Measurements from ENCODE around the gene PRKCE. TPM values are rescaled to one million over a fixed set of nuclear protein-coding genes. Genes with fewer than 3 reads are reported as not detected.

Gene PRKCE
- total and polyA plus RNA-seq, 2 of the 8 experiments (the other 6 are each of a cell fraction or from before 2014, with no cell fraction given): 0.54 to 2.1 TPM

- H3K79me2 ChIP-seq (ENCODE audit: control insufficient read depth in 1 of 2, insufficient read depth in 2 of 2, low read length in 2 of 2): no peaks in the 10 kb centered on the region
- DNase-seq (ENCODE audit: low read depth in 1 of 2, low spot score in 2 of 2): no peak
- H3K4me3 ChIP-seq (ENCODE audit: extremely low read depth in 1 of 4, insufficient read depth in 2 of 4, low read depth in 3 of 4, low read length in 4 of 4): no peak overlapping the region
- H4K91ac ChIP-seq (replicated peaks; ENCODE audit: insufficient read length, low read length): no peak overlapping the region
- H4K20me1 ChIP-seq (replicated peaks in 1 of 2; ENCODE audit: control insufficient read depth in 1 of 2, insufficient read depth in 2 of 2, low read length in 2 of 2): no peaks in the 10 kb centered on the region
- H2BK5ac ChIP-seq (ENCODE audit: low read depth, low read length): no peak overlapping the region
- no peak overlapping the region for H2BK20ac ChIP-seq (ENCODE audit: low read length)
- no peak overlapping the region for H2AFZ ChIP-seq (ENCODE audit: low read length)
- H3K9me3 ChIP-seq (ENCODE audit: insufficient read depth in 2 of 2, low read depth in 1 of 2, low read length in 1 of 2): no peaks in the 10 kb centered on the region
- FAIRE-seq: no peak
- no peak overlapping the region for H3K14ac ChIP-seq (ENCODE audit: insufficient read length)
- ChIA-PET CTCF (ENCODE audit: partially characterized antibody) (interaction anchor here (1.0 kb wide), 1 partner anchor 17 kb away, joined by 3 read pairs; no protein-coding TSS in a partner anchor), POLR2A (ENCODE audit: partially characterized antibody) (no interaction called here)
- no peak overlapping the region for H2BK15ac ChIP-seq (ENCODE audit: low read length)
- no peak overlapping the region for H3K9ac ChIP-seq (replicated peaks in 1 of 4; ENCODE audit: extremely low read depth in 1 of 4, low read depth in 3 of 4, low read length in 3 of 4)
- no peaks in the 10 kb centered on the region for H3K27me3 ChIP-seq (replicated peaks in 1 of 4; ENCODE audit: control insufficient read depth in 3 of 4, extremely low read depth in 1 of 4, insufficient read depth in 3 of 4, low read length in 3 of 4)
- H2BK120ac ChIP-seq (replicated peaks; ENCODE audit: low read depth, low read length): no peak overlapping the region
- no peak overlapping the region for H3K56ac ChIP-seq (replicated peaks; ENCODE audit: insufficient read length, low read depth, low read length)
- no peak overlapping the region for H4K5ac ChIP-seq (ENCODE audit: insufficient read length, low read depth, low read length)
- H3K79me1 ChIP-seq (ENCODE audit: low read depth, low read length): no peaks in the 10 kb centered on the region
- TF ChIP-seq TAF1 (IDR thresholded peaks at IDR 0.05; ENCODE audit: low read depth, low read length): no peak
- no peak for TF ChIP-seq POLR2AphosphoS5 (IDR thresholded peaks at IDR 0.05; ENCODE audit: low read depth, low read length)
- no peak for TF ChIP-seq SUZ12 (IDR thresholded peaks at IDR 0.05; ENCODE audit: low read length)
- TF ChIP-seq CBX5 (IDR thresholded peaks at IDR 0.05; ENCODE audit: low read depth, low read length): no peak
- TF ChIP-seq EGR1 (IDR thresholded peaks at IDR 0.05; ENCODE audit: borderline replicate concordance, low read depth, low read length): no peak
- TF ChIP-seq KDM4A (IDR thresholded peaks at IDR 0.05; ENCODE audit: low read depth, low read length, severe bottlenecking): no peak
- TF ChIP-seq, protein P1, sequence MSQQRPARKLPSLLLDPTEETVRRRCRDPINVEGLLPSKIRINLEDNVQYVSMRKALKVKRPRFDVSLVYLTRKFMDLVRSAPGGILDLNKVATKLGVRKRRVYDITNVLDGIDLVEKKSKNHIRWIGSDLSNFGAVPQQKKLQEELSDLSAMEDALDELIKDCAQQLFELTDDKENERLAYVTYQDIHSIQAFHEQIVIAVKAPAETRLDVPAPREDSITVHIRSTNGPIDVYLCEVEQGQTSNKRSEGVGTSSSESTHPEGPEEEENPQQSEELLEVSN (IDR thresholded peaks at IDR 0.05): no peak
- no peak for TF ChIP-seq USF2 (IDR thresholded peaks at IDR 0.05; ENCODE audit: low read length)
- no peak for TF ChIP-seq TBP (IDR thresholded peaks at IDR 0.05; ENCODE audit: low read depth, low read length)
- no peak for TF ChIP-seq CEBPB (IDR thresholded peaks at IDR 0.05; ENCODE audit: low read depth, low read length)
- TF ChIP-seq BCL11A (IDR thresholded peaks at IDR 0.05; ENCODE audit: low read depth in 2 of 2, low read length in 2 of 2): no peak
- H3K4me2 ChIP-seq (ENCODE audit: insufficient read depth in 1 of 2, low read depth in 2 of 2, low read length in 2 of 2): no peak overlapping the region
- H3K4ac ChIP-seq (replicated peaks; ENCODE audit: insufficient read length, low read depth, low read length): no peak overlapping the region
- no peak overlapping the region for H2BK12ac ChIP-seq (ENCODE audit: low read depth, low read length)
- no peaks in the 10 kb centered on the region for H3K36me3 ChIP-seq (ENCODE audit: control insufficient read depth in 2 of 4, insufficient read depth in 4 of 4, low read length in 3 of 4)
- 83% methylated on average over 8 of the region's 8 CpGs; no CpG with 5 or more reads in 1 of the 2 experiments for WGBS, 2 experiments (ENCODE audit: extremely low coverage in 1 of 2, insufficient coverage in 1 of 2, insufficient read length in 1 of 2, insufficient replicate concordance in 2 of 2, low coverage in 1 of 2, low lambda C conversion rate in 2 of 2, missing lambda C conversion rate in 1 of 2)
- H3K23me2 ChIP-seq (ENCODE audit: low read depth, low read length): no peaks in the 10 kb centered on the region
- H3K4me1 ChIP-seq (replicated peaks in 1 of 4; ENCODE audit: control insufficient read depth in 3 of 4, insufficient read depth in 4 of 4, low read length in 3 of 4): peaks cover 0 to 5% (median 2%) of the 10 kb centered on the region in 4 experiments; a peak in 5 of 7 replicates
- H3K27ac ChIP-seq (ENCODE audit: low read depth, low read length): no peak overlapping the region
- no peak overlapping the region for H4K8ac ChIP-seq (ENCODE audit: extremely low read depth, insufficient read depth, low read length)
- no peak overlapping the region for H3K23ac ChIP-seq (ENCODE audit: insufficient read length)
- H2AK5ac ChIP-seq (ENCODE audit: low read depth, low read length): no peak overlapping the region
- no peak overlapping the region for H3K18ac ChIP-seq (ENCODE audit: extremely low read depth, low read length)
These were observed 308.8 kb downstream of the PRKCE start for GRCh38 chr2:45960057-45960863.
